GM21515 (cell line): ENCODE measurements around the gene BAZ1B.
A peak's percentile ranks its signal among the peaks of the same experiment; 100 is the strongest.

ENCODE experiments used
- ATAC-seq: cut with Tn5 transposase; IDR thresholded peaks from one replicate; pipeline ENCODE4 v1.9.1; 2021; ENCODE audit not compliant: unreplicated experiment

BAZ1B gene

GRCh38 chr7:73449422-73449821 is 72.7 kb downstream of the BAZ1B start:
- no peak for ATAC-seq

GRCh38 chr7:73448609-73449008 is 73.5 kb downstream of the BAZ1B start:
- no peak for ATAC-seq

- ATAC-seq: no peak
Measured at GRCh38 chr7:73447121-73447733, 74.9 kb downstream of the BAZ1B start.

- no peak for ATAC-seq
Measured at GRCh38 chr7:73446682-73447081, 75.4 kb downstream of the BAZ1B start.

GRCh38 chr7:73443548-73444255 is 78.4 kb downstream of the BAZ1B start:
- no peak for ATAC-seq

GRCh38 chr7:73442903-73443500 is 79.1 kb downstream of the BAZ1B start:
- no peak for ATAC-seq

- ATAC-seq: no peak
Measured at GRCh38 chr7:73442222-73442902, 79.7 kb downstream of the BAZ1B start.

GRCh38 chr7:73439410-73439704 is 82.7 kb downstream of the BAZ1B start:
- ATAC-seq: no peak

- ATAC-seq: no peak
Measured at GRCh38 chr7:73438547-73439409, 83.3 kb downstream of the BAZ1B start.

GRCh38 chr7:73437621-73438416 is 84.3 kb downstream of the BAZ1B start:
- no peak for ATAC-seq

GRCh38 chr7:73437091-73437490 is 85.0 kb downstream of the BAZ1B start:
- ATAC-seq: no peak

- no peak for ATAC-seq
Measured at GRCh38 chr7:73436031-73436929, 85.8 kb downstream of the BAZ1B start.

GRCh38 chr7:73435471-73436009 is 86.6 kb downstream of the BAZ1B start:
- ATAC-seq: no peak

GRCh38 chr7:73434701-73435069 is 87.4 kb downstream of the BAZ1B start:
- ATAC-seq: no peak

GRCh38 chr7:73433924-73434700 is 88.0 kb downstream of the BAZ1B start:
- ATAC-seq: peak; percentile 24

GRCh38 chr7:73432676-73433075 is 89.4 kb downstream of the BAZ1B start:
- no peak for ATAC-seq

- ATAC-seq: no peak
Measured at GRCh38 chr7:73431041-73431835, 90.9 kb downstream of the BAZ1B start.
